ENCODE measurements around the gene ANAPC16.

The ANAPC16 gene

GRCh38 chr10:72186258-72186981, 29.4 kb upstream of the ANAPC16 start:
- Histone ChIP-seq H3K9me2 (ENCODE audit: low read depth, low read length) (no peaks in the 10 kb centered on the region), H3K4me2 (ENCODE audit: low read length) (peak overlapping the region; percentile 2; the same call in 1 of the 2 replicates), H3K4me1 (ENCODE audit: insufficient read depth, low read length, severe bottlenecking) (peaks cover 5% of the 10 kb centered on the region), H3K27ac (ENCODE audit: low read depth, low read length, poor library complexity, severe bottlenecking) (no peak overlapping the region), H3F3A (ENCODE audit: insufficient read depth, low read length) (no peaks in the 10 kb centered on the region), H3K27me3 (ENCODE audit: insufficient read depth, low read length) (no peaks in the 10 kb centered on the region), H3K4me3 (ENCODE audit: low read depth, low read length, poor library complexity, severe bottlenecking) (no peak overlapping the region), H3K9me3 (ENCODE audit: low read length) (peaks cover 6% of the 10 kb centered on the region; the same call in 1 of the 2 replicates), H2AFZ (ENCODE audit: low read length) (no peak overlapping the region), H3K36me3 (ENCODE audit: insufficient read depth, low read length) (peaks cover 35% of the 10 kb centered on the region), H4K20me1 (ENCODE audit: insufficient read depth, low read length) (no peaks in the 10 kb centered on the region), H3K9ac (ENCODE audit: low read length) (no peak overlapping the region), H3K79me2 (ENCODE audit: insufficient read depth, low read length) (no peaks in the 10 kb centered on the region)
- TF ChIP-seq, protein P1, sequence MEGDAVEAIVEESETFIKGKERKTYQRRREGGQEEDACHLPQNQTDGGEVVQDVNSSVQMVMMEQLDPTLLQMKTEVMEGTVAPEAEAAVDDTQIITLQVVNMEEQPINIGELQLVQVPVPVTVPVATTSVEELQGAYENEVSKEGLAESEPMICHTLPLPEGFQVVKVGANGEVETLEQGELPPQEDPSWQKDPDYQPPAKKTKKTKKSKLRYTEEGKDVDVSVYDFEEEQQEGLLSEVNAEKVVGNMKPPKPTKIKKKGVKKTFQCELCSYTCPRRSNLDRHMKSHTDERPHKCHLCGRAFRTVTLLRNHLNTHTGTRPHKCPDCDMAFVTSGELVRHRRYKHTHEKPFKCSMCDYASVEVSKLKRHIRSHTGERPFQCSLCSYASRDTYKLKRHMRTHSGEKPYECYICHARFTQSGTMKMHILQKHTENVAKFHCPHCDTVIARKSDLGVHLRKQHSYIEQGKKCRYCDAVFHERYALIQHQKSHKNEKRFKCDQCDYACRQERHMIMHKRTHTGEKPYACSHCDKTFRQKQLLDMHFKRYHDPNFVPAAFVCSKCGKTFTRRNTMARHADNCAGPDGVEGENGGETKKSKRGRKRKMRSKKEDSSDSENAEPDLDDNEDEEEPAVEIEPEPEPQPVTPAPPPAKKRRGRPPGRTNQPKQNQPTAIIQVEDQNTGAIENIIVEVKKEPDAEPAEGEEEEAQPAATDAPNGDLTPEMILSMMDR (IDR thresholded peaks at IDR 0.05; ENCODE audit: low read length) = no peak
- no peak for TF ChIP-seq EZH2 (IDR thresholded peaks at IDR 0.05; ENCODE audit: borderline replicate concordance, low read length)

DNA sequence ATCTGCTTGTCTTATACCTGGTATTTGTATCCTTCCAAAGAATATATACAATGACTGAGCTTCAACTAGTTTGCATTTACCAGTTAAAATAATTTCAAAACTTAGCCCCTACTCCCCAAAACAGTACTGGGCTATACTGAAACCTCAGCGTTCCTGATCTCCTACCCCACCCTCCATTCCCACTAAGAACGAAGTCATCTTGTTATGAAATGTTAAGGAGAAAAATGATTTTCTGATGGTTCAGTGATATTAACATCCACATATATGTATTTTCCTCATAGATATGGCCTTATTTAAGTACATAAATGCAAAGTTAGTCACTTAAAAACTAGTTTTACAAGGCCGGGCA, 28.9 kb upstream of the ANAPC16 start:
- Histone ChIP-seq H3K4me1 (ENCODE audit: insufficient read depth, low read length, severe bottlenecking) (peaks cover 5% of the 10 kb centered on the region), H3K4me2 (ENCODE audit: low read length) (peak overlapping the region; percentile 2; the same call in 1 of the 2 replicates)
- no peak for TF ChIP-seq EZH2 (IDR thresholded peaks at IDR 0.05; ENCODE audit: borderline replicate concordance, low read length)
- TF ChIP-seq, protein P1 (IDR thresholded peaks at IDR 0.05; ENCODE audit: low read length) = no peak

DNA sequence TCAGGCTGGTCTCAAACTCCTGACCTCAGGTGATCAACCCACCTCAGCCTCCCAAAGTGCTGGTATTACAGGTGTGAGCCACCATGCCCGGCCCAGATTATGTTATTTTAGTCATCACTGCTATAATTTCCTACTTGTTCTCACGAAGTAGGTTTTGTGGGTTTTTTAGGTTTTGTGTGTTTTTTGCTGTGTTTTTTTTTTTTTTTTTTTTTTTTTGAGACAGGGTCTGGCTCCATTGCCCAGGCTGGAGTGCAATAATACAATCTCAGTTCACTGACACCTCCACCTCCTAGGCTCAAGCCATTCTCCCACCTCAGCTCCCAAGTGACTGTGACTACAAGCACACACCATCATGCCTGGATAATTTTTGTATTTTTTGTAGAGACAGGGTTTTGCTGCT, 20.9 kb upstream of the ANAPC16 start:
- Histone ChIP-seq H3K9me3 (ENCODE audit: low read length) (no peaks in the 10 kb centered on the region), H2AFZ (ENCODE audit: low read length) (no peak overlapping the region), H3K79me2 (ENCODE audit: insufficient read depth, low read length) (no peaks in the 10 kb centered on the region), H3K36me3 (ENCODE audit: insufficient read depth, low read length) (peaks cover 42% of the 10 kb centered on the region), H3K4me2 (ENCODE audit: low read length) (no peak overlapping the region), H3K4me1 (ENCODE audit: insufficient read depth, low read length, severe bottlenecking) (no peaks in the 10 kb centered on the region), H3K27ac (ENCODE audit: low read depth, low read length, poor library complexity, severe bottlenecking) (no peak overlapping the region), H3K4me3 (ENCODE audit: low read depth, low read length, poor library complexity, severe bottlenecking) (no peak overlapping the region), H3K9ac (ENCODE audit: low read length) (no peak overlapping the region), H4K20me1 (ENCODE audit: insufficient read depth, low read length) (no peaks in the 10 kb centered on the region), H3K9me2 (ENCODE audit: low read depth, low read length) (no peaks in the 10 kb centered on the region), H3F3A (ENCODE audit: insufficient read depth, low read length) (no peaks in the 10 kb centered on the region), H3K27me3 (ENCODE audit: insufficient read depth, low read length) (no peaks in the 10 kb centered on the region)
- TF ChIP-seq, protein P1 (IDR thresholded peaks at IDR 0.05; ENCODE audit: low read length) = no peak
- no peak for TF ChIP-seq EZH2 (IDR thresholded peaks at IDR 0.05; ENCODE audit: borderline replicate concordance, low read length)

More for the DNA sequence above, 28.9 kb upstream of the ANAPC16 start:
- H3K9ac ChIP-seq (ENCODE audit: low read length) = no peak overlapping the region
- H4K20me1 ChIP-seq (ENCODE audit: insufficient read depth, low read length) = no peaks in the 10 kb centered on the region
- H3K9me2 ChIP-seq (ENCODE audit: low read depth, low read length) = no peaks in the 10 kb centered on the region
- no peaks in the 10 kb centered on the region for H3F3A ChIP-seq (ENCODE audit: insufficient read depth, low read length)
- no peak overlapping the region for H3K4me3 ChIP-seq (ENCODE audit: low read depth, low read length, poor library complexity, severe bottlenecking)
- peaks cover 6% of the 10 kb centered on the region; the same call in 1 of the 2 replicates for H3K9me3 ChIP-seq (ENCODE audit: low read length)
- H3K36me3 ChIP-seq (ENCODE audit: insufficient read depth, low read length) = peaks cover 32% of the 10 kb centered on the region
- no peaks in the 10 kb centered on the region for H3K27me3 ChIP-seq (ENCODE audit: insufficient read depth, low read length)
- no peaks in the 10 kb centered on the region for H3K79me2 ChIP-seq (ENCODE audit: insufficient read depth, low read length)
- no peak overlapping the region for H3K27ac ChIP-seq (ENCODE audit: low read depth, low read length, poor library complexity, severe bottlenecking)
- no peak overlapping the region for H2AFZ ChIP-seq (ENCODE audit: low read length)

Measured in OCI-LY1 (cell line).